ENCODE data around the gene RASA1. TPM values are rescaled to one million over a fixed set of nuclear protein-coding genes. Genes with fewer than 3 reads are reported as not detected.

The RASA1 gene
- polyA plus RNA-seq, 3 donors, result 2.1 to 20.1 (median 4.0) TPM

GRCh38 chr5:87298692-87299362 is 31.1 kb downstream of the RASA1 start:
- Histone ChIP-seq H3K9ac (ENCODE audit: insufficient read depth, low read length, poor library complexity, severe bottlenecking) (no peak overlapping the region), H3K79me2 (ENCODE audit: insufficient read depth, low read length) (peaks cover 85% of the 10 kb centered on the region), H3K27ac (ENCODE audit: low read depth in 1 of 2, low read length in 2 of 2) (peak overlapping the region in 1 of 2 donors; percentile 54), H3K4me3 (replicated peaks in 1 of 3; ENCODE audit: low read depth in 2 of 3, low read length in 3 of 3) (peak overlapping the region in 1 of 3 experiments; percentile 13), H2AFZ (ENCODE audit: insufficient read depth, low read depth, low read length, poor library complexity, severe bottlenecking) (no peak overlapping the region), H3K4me2 (replicated peaks; ENCODE audit: extremely low read depth, low read length, poor library complexity, severe bottlenecking) (peak overlapping the region; percentile 50), H4K20me1 (ENCODE audit: insufficient read depth, low read length) (peaks cover 96% of the 10 kb centered on the region), H3K36me3 (replicated peaks in 1 of 2; ENCODE audit: control insufficient read depth in 1 of 2, insufficient read depth in 2 of 2, low read length in 2 of 2) (peaks cover under 1 to 7% of the 10 kb centered on the region in 2 donors), H3K9me3 (replicated peaks in 1 of 2; ENCODE audit: control insufficient read depth in 1 of 2, insufficient read depth in 1 of 2, low read length in 2 of 2) (no peaks in the 10 kb centered on the region), H3K4me1 (ENCODE audit: control insufficient read depth in 1 of 2, insufficient read depth in 2 of 2, low read length in 2 of 2) (peaks cover 27 to 37% of the 10 kb centered on the region in 2 donors), H3K27me3 (ENCODE audit: control insufficient read depth in 2 of 2, insufficient read depth in 2 of 2, low read length in 2 of 2) (no peaks in the 10 kb centered on the region)
- Mint-ChIP-seq H3K4me1 (peaks cover 63% of the 10 kb centered on the region), H3K4me3 (no peak overlapping the region), H3K27ac (peak overlapping the region; percentile 60 to 89 (median 76)), H3K36me3 (peaks cover 17 to 25% of the 10 kb centered on the region in 2 donors), H3K27me3 (ENCODE audit: low read depth in 3 of 3) (no peaks in the 10 kb centered on the region), H3K9me3 (peaks cover 0 to 3% (median 0%) of the 10 kb centered on the region in 7 donors)
- no CpG with 5 or more reads among the region's 5 CpGs for WGBS (ENCODE audit: insufficient coverage)
- intact Hi-C loops (cut with micrococcal nuclease), result no loop called here
- DNase-seq, result peak; percentile 33 to 55 (median 41)
- no peak for TF ChIP-seq CTCF (IDR thresholded peaks at IDR 0.05)

GRCh38 chr5:87300176-87300575 is 32.5 kb downstream of the RASA1 start:
- Histone ChIP-seq H3K4me3 (replicated peaks in 1 of 3; ENCODE audit: low read depth in 2 of 3, low read length in 3 of 3) (no peak overlapping the region), H3K4me2 (replicated peaks; ENCODE audit: extremely low read depth, low read length, poor library complexity, severe bottlenecking) (no peak overlapping the region), H3K36me3 (replicated peaks in 1 of 2; ENCODE audit: control insufficient read depth in 1 of 2, insufficient read depth in 2 of 2, low read length in 2 of 2) (peaks cover 6 to 21% of the 10 kb centered on the region in 2 donors), H3K9me3 (replicated peaks in 1 of 2; ENCODE audit: control insufficient read depth in 1 of 2, insufficient read depth in 1 of 2, low read length in 2 of 2) (no peaks in the 10 kb centered on the region), H3K4me1 (ENCODE audit: control insufficient read depth in 1 of 2, insufficient read depth in 2 of 2, low read length in 2 of 2) (peaks cover 27 to 37% of the 10 kb centered on the region in 2 donors), H4K20me1 (ENCODE audit: insufficient read depth, low read length) (peaks cover 90% of the 10 kb centered on the region), H3K27me3 (ENCODE audit: control insufficient read depth in 2 of 2, insufficient read depth in 2 of 2, low read length in 2 of 2) (no peaks in the 10 kb centered on the region), H2AFZ (ENCODE audit: insufficient read depth, low read depth, low read length, poor library complexity, severe bottlenecking) (no peak overlapping the region), H3K27ac (ENCODE audit: low read depth in 1 of 2, low read length in 2 of 2) (no peak overlapping the region), H3K79me2 (ENCODE audit: insufficient read depth, low read length) (peaks cover 83% of the 10 kb centered on the region), H3K9ac (ENCODE audit: insufficient read depth, low read length, poor library complexity, severe bottlenecking) (no peak overlapping the region)
- intact Hi-C loops (cut with micrococcal nuclease), result no loop called here
- Mint-ChIP-seq H3K27me3 (ENCODE audit: low read depth in 3 of 3) (no peaks in the 10 kb centered on the region), H3K27ac (peak overlapping the region in 4 of 7 donors; percentile 20 to 46 (median 34)), H3K36me3 (peaks cover 30 to 38% of the 10 kb centered on the region in 2 donors), H3K4me1 (peaks cover 56% of the 10 kb centered on the region), H3K9me3 (no peaks in the 10 kb centered on the region), H3K4me3 (no peak overlapping the region)
- 73% methylated on average over 1 of the region's 6 CpGs for WGBS (ENCODE audit: insufficient coverage)
- DNase-seq, result no peak
- no peak for TF ChIP-seq CTCF (IDR thresholded peaks at IDR 0.05)
